Stimulated activated CD8-positive, alpha-beta memory T cell treated with anti-CD3 and anti-CD28 coated beads, Interleukin-15, amount 100 ng/mL, for 4 hours (primary cell): ENCODE measurements around the gene NCAPH2.

Experiments
- DNase-seq, 2 donors: peaks; one replicate each; pipeline ENCODE4 v3.0.0-alpha.2; 2020; ENCODE audit warnings: low read depth in 2 of 2

NCAPH2 gene

GRCh38 chr22:50548040-50548920, 40.3 kb downstream of the NCAPH2 start:
- DNase-seq: no peak

DNA sequence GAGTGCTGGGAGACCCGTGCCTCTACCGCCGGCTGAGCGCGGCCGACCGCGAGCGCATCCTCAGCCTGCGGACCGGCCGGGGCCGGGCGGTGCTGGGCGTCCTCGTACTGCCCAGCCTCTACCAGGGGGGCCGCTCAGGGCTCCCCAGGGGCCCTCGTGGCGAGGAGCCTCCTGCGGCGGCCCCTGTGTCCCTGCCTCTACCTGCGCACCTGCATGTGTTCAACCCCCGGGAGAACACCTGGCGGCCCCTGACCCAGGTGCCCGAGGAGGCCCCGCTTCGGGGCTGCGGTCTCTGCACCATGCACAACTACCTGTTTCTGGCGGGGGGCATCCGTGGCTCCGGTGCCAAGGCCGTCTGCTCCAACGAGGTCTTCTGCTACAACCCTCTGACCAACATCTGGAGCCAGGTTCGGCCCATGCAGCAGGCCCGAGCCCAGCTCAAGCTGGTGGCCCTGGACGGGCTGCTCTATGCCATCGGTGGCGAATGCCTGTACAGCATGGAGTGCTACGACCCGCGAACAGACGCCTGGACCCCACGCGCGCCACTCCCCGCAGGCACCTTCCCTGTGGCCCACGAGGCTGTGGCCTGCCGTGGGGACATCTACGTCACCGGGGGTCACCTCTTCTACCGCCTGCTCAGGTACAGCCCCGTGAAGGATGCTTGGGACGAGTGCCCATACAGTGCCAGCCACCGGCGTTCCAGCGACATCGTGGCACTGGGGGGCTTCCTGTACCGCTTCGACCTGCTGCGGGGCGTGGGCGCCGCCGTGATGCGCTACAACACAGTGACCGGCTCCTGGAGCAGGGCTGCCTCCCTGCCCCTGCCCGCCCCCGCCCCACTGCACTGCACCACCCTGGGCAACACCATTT, 41.1 kb downstream of the NCAPH2 start:
- DNase-seq: no peak

DNA sequence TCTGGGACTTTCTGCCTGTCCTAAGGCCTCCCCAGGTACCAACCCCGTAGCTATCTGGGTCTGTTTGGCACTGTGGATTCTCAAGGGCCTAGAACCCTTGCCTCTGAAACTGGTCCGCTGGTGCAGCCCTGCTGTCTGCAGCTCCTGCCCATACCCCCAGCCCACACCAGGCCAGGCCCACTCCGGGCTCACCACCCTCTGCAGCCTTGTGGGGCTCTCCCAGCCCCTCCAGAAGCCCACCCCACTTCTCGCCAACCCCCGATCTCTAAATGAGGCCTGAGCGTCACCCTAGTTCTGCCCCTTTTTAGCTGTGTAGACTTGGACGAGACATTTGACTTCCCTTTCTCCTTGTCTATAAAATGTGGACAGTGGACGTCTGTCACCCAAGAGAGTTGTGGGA, 42.4 kb downstream of the NCAPH2 start:
- no peak for DNase-seq

- no peak for DNase-seq
Measured at GRCh38 chr22:50551160-50551752, 43.2 kb downstream of the NCAPH2 start.

DNA sequence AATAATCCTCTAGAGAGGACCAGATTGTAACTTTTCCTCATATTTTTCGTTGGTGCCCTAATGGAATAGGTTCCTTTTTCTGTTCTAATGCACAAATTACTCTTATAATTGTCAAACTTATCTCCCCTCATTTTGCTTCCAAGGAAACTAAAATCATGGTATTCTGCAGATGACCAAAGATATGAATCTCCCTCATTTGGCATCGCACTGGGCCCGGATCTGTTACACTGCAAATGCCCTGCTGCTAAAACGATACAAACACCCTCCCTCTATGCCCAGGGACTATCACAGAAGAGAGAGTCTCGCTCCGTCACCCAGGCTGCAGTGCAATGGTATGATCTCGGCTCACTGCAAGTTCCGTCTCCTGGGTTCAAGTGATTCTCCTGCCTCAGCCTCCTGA, 45.3 kb downstream of the NCAPH2 start:
- DNase-seq: no peak

- no peak for DNase-seq
Measured at GRCh38 chr22:50556703-50557102, 48.7 kb downstream of the NCAPH2 start.

DNA sequence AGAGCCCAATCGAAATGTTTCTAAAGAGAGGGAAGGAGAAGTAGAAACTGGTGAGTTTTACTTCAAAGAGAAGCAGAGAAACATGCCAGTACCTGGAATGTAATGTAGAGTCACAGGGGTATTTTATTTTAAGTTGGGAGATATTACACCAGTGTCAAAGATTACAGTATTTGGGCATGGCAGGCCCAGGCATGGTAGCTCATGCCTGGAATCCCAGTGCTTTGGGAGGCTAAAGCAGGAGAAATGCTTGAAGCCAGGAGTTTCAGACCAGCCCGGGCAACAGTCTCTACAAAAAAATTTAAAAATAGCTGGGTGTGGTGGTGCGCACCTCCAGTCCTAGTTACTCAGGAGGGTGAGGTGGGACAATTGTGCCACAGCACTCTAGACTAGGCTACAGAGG, 52.0 kb downstream of the NCAPH2 start:
- DNase-seq: no peak

DNA sequence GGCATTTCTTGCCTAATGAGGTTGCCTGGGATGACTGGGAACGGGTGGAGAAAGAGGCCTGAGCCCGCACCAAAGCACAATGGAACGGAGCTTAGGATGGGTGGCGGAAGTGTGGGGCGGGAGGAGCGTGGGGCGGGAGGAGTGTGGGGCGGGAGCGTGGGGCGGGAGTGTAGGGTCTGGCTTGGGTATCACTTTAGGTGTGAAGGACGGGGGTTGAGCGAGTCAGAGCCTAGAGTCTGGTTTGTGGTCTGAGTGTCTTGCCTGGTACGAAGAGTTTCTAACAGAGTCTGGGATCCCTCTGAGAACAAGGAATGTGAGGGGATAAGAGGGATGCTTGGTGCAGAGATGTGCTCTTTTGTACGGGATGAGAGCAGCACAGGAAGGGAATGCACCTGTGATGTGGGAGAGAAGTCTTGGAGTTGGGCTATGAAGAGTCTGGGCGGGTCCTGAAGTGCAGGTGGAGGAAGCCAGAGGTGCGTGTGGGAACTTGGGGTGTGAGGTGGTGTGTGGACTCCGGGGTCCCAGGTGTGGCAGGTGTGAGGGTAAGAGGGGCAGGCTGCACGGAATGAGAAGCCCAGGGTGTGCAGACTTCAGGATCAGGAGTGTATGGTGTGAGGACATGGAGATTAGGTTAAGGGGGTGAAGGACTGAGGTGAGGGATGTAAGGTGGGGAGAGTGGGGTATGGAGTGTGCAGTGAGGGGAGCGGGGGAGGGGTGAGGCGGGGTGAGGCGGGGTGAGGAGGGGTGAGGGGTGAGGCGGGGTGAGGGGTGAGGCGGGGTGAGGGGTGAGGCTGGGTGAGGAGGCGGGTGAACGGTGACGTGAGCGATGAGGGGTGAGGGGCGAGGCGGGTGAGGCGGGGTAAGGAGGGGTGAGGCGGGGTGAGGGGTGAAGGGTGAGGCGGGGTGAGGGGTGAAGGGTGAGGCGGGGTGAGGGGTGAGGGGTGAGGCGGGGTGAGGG, 53.7 kb downstream of the NCAPH2 start:
- no peak for DNase-seq

DNA sequence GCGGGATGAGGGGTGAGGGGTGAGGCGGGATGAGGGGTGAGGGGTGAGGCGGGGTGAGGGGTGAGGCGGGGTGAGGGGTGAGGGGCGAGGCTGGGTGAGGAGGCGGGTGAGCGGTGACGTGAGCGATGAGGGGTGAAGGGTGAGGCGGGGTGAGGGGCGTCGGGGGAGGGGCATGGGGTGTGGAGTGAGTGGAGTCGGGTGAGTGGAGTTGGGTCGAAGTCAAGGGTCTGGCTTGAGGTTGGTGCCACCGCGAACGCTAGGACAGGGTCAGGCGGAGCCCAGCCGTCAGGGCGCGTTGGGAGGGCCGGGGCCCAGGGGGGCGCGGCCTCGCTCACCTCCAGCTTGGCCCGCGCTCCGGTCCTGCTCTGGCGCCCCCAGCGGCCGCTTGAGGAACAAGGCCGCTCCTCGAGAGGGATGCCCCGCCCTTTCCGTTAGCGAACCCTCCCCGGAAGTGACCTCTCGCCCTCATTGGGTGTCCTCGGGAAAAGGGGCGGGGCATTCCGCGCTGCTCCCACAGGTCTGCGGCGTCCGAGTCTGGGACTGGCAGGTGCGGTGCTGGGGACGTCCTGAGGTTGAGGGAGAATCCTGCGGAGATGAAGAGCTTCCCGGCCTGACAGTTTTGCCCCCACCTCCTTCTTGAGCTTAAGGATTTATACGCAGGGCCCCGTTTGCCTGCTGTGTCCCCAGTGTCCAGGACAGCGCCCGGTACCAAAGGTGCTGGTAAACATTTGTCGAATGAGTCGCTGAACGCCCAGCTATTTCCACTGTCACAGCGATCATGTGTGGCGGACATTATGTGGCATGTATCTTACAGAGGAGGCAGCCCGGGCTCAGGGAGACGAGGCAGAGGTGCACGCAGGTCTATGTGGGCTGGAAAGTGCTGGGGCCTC, 54.7 kb downstream of the NCAPH2 start, which contains the start of gene SYCE3:
TSS of gene SYCE3 (minus strand) at position 397 of the 890 bp plus-strand sequence. CDS start 6,514 bp downstream, outside the sequence.
- peak; percentile 92 to 94 for DNase-seq

GRCh38 chr22:50563413-50564160, 55.6 kb downstream of the NCAPH2 start:
- DNase-seq: no peak

DNA sequence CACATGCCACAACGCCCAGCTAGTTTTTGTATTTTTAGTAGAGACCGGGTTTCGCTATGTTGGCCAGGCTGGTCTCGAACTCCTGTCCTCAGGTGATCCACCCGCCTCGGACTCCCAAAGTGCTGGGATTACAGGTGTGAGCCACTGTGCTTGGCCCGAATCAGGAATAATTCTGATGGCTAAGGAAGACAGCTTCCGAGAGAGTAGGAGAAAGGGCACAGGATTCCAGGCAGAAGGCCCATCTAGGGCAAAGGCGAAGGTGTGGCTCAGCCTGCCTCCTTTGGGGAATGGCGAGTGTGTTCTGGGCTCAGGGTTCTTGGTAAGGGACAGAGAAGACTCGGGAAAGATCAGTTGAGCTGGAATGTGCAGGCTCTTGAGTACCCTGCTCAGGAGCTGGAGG, 56.3 kb downstream of the NCAPH2 start:
- no peak for DNase-seq

- DNase-seq: no peak
Measured at GRCh38 chr22:50567721-50568252, 59.8 kb downstream of the NCAPH2 start.

- DNase-seq: no peak
Measured at GRCh38 chr22:50568626-50569025, 60.6 kb downstream of the NCAPH2 start.

DNA sequence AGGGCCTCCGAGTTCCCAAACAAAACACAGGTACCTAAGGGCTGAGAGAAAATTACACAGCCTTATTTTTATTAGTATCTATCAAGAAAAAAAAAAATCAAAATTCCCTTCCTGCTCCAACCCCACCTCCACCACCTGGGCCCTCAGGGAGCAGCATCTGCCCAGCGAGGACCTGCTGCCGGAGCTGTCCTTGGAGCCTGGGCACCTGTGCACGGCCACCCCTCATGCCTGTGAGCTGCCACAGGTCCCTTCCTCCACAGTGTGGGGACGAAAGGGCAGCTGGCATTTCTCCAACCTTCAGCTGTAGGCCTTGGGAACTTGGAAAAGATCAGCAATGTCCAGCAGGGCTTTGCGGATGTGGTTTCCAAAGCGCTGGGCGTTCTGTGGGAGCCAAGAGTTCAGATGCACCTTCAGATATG, 61.0 kb downstream of the NCAPH2 start:
- DNase-seq: no peak

DNA sequence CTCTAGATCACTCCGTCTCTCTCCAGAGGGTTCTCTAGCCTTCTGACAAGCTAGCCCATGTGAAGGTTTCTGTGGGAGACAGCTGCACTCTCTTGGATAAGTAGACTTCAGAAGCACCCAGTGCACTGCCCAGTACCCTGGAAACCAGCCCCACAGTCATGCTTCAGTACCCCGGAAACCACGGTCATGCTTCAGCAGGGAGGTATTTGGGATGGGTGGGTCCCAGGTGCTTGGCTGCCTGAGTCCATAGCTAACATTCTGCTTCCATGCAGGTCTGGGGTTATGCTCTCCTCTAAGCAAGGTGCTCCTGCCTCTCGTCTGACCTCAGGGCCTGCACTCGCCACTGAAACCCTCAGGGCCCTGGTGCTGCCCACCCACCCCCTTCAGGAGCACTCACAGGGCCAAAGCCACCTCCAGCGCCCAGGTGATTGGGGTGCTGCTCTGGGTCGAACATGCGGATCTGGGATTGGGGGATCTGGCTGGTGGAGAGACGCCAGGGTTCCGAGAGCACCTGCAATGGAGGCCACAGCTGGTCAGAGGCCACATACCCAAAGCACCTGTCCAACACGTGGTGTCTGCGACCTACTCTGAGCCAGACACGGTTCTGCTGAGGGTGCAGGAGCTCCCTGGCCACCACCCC, 62.0 kb downstream of the NCAPH2 start:
- DNase-seq: no peak

DNA sequence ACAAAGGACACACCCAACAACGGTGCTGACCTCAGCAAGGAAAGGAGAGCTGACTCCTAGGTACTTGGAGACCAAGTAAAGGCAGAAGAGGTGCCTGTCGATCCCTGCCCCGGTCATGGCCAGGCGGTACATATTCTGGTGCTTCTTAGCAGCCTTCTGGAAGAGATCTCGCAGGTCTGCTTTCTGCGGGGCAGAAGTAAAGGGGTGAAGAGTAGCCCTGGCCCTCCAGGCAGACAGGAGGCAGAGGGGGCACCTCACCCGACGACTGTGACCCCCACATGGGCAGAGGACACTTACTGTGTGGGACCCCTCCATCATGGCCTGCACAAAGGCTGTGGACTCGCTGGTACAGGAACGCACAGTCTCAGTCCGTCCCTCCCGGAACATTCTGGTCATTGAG, 62.8 kb downstream of the NCAPH2 start:
- DNase-seq: no peak

GRCh38 chr22:50571264-50572175, 63.5 kb downstream of the NCAPH2 start:
- no peak for DNase-seq
